ENCODE data around the gene STK11. TPM values are rescaled to one million over a fixed set of nuclear protein-coding genes. Genes with fewer than 3 reads are reported as not detected.
A peak's percentile ranks its signal among the peaks of the same experiment; 100 is the strongest.

The STK11 gene
- total RNA-seq, 1 donor from 2014 or later, result 61.3 TPM

GRCh38 chr19:1268226-1269064 is 62.9 kb downstream of the STK11 start:
- peak overlapping the region; percentile 83 for H3K27ac Mint-ChIP-seq (ENCODE audit: unreplicated experiment)
- DNase-seq (ENCODE audit: extremely low spot score, unreplicated experiment), result no peak
- H3K36me3 Mint-ChIP-seq (ENCODE audit: unreplicated experiment), result peaks cover 23% of the 10 kb centered on the region
- no peaks in the 10 kb centered on the region for H3K9me3 Mint-ChIP-seq (ENCODE audit: unreplicated experiment)
- no peak for TF ChIP-seq CTCF (IDR thresholded peaks at IDR 0.05)
- H3K4me1 Mint-ChIP-seq (ENCODE audit: unreplicated experiment), result peaks cover 78% of the 10 kb centered on the region
- no peaks in the 10 kb centered on the region for H3K27me3 Mint-ChIP-seq (ENCODE audit: unreplicated experiment)
- peak overlapping the region; percentile 66 for H3K4me3 Mint-ChIP-seq (ENCODE audit: unreplicated experiment)

- H3K27ac Mint-ChIP-seq (ENCODE audit: unreplicated experiment), result peak within 1 kb of the TSS; percentile 83
- H3K4me3 Mint-ChIP-seq (ENCODE audit: unreplicated experiment), result peak within 1 kb of the TSS; percentile 82
- no peaks in the 10 kb centered on the region for H3K9me3 Mint-ChIP-seq (ENCODE audit: unreplicated experiment)
- H3K27me3 Mint-ChIP-seq (ENCODE audit: unreplicated experiment), result no peaks in the 10 kb centered on the region
- peaks cover 29% of the 10 kb centered on the region for H3K36me3 Mint-ChIP-seq (ENCODE audit: unreplicated experiment)
- peaks cover 78% of the 10 kb centered on the region for H3K4me1 Mint-ChIP-seq (ENCODE audit: unreplicated experiment)
- no peak for TF ChIP-seq CTCF (IDR thresholded peaks at IDR 0.05)
- DNase-seq (ENCODE audit: extremely low spot score, unreplicated experiment), result peak; percentile 100
Measured at GRCh38 chr19:1269065-1269477, 63.5 kb downstream of the STK11 start, which contains the start of gene CIRBP. Gene CIRBP, plus strand, starts transcription at chr19:1269332. Its CDS starts 1,602 bp downstream, at chr19:1270934.

- H3K4me1 Mint-ChIP-seq (ENCODE audit: unreplicated experiment), result peaks cover 75% of the 10 kb centered on the region
Measured at GRCh38 chr19:1269478-1270212, 64.1 kb downstream of the STK11 start.

GRCh38 chr19:1270213-1270853 is 64.8 kb downstream of the STK11 start:
- Mint-ChIP-seq H3K4me3 (ENCODE audit: unreplicated experiment) (peak overlapping the region; percentile 82), H3K27ac (ENCODE audit: unreplicated experiment) (peak overlapping the region; percentile 81), H3K27me3 (ENCODE audit: unreplicated experiment) (no peaks in the 10 kb centered on the region), H3K36me3 (ENCODE audit: unreplicated experiment) (peaks cover 32% of the 10 kb centered on the region), H3K4me1 (ENCODE audit: unreplicated experiment) (peaks cover 70% of the 10 kb centered on the region), H3K9me3 (ENCODE audit: unreplicated experiment) (no peaks in the 10 kb centered on the region)
- no peak for TF ChIP-seq CTCF (IDR thresholded peaks at IDR 0.05)
- no peak for DNase-seq (ENCODE audit: extremely low spot score, unreplicated experiment)

More at GRCh38 chr19:1269478-1270212, 64.1 kb downstream of the STK11 start:
- no peak for TF ChIP-seq CTCF (IDR thresholded peaks at IDR 0.05)
- Mint-ChIP-seq H3K36me3 (ENCODE audit: unreplicated experiment) (peaks cover 32% of the 10 kb centered on the region), H3K27ac (ENCODE audit: unreplicated experiment) (peak overlapping the region; percentile 81), H3K9me3 (ENCODE audit: unreplicated experiment) (no peaks in the 10 kb centered on the region), H3K4me3 (ENCODE audit: unreplicated experiment) (peak overlapping the region; percentile 82), H3K27me3 (ENCODE audit: unreplicated experiment) (no peaks in the 10 kb centered on the region)
- DNase-seq (ENCODE audit: extremely low spot score, unreplicated experiment), result peak; percentile 96

Data from osteocyte (in vitro differentiated cells).